ENCODE results near the gene APCS.

The APCS gene, protein sequence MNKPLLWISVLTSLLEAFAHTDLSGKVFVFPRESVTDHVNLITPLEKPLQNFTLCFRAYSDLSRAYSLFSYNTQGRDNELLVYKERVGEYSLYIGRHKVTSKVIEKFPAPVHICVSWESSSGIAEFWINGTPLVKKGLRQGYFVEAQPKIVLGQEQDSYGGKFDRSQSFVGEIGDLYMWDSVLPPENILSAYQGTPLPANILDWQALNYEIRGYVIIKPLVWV

GRCh38 chr1:159587461-159587951 is at the start of gene APCS:
Gene APCS, plus strand, starts transcription at chr1:159587826. Its CDS starts 96 bp downstream, at chr1:159587922.
- FAIRE-seq (no peak), DNase-seq (ENCODE audit: insufficient read length, low spot score) (no peak)

DNA sequence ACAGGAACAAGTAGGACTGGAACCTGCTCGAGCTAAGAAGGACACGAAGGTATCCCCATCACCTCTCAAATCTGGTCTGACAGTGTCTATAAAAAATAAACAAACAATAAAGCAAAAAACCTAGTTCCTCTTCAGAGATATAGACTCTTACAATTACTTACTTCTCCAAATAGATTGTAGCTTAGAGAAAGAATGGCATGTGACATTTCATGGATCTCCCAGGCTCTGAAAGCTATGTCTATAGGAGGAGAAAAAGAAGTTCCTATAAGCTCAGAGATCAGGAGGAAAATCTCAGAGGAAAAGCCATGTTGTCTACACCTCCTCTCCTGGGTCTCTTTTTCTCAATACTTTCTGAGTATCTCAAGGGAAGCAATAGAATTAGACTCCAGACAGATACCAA is 39.5 kb upstream of the APCS start:
- FAIRE-seq: no peak
- no peak for DNase-seq (ENCODE audit: insufficient read length, low spot score)

DNA sequence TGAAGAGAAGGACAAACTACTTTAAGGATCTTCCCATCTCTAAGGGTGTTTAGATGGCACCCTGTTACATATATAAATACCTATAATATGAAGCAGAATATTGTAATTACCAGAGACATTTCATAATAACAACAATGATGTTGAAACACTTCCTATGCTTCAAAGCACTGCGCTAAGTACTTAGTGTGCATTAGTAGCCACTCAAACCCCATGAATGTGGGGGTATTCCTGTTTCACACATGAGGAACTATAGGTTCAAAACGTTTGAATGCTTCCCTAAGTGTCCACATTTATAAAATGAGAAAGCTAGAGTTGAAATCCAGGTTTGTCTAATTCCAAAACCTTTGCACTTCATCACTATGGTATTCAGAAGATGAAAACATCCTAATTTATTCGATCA is 33.4 kb upstream of the APCS start:
- DNase-seq (ENCODE audit: insufficient read length, low spot score): no peak
- no peak for FAIRE-seq

DNA sequence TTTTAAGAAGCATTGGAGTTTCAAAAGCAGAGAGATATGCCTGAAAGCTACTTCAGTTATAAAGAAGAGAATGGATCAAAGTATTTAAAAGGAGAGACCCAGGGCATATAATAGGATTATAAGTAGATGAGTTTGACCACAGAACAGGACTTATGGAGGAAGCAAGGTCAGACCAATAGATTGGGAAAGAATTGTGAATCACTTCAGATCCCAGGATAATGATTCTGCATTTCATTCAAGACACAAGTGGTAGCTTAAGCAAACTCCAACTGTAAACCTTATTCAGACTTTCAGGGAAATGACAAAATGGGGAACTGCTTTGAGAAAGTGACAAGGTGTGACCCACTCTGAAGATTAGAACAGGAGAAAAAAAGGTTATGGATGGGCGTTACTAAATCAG is 32.9 kb upstream of the APCS start:
- no peak for FAIRE-seq

DNA sequence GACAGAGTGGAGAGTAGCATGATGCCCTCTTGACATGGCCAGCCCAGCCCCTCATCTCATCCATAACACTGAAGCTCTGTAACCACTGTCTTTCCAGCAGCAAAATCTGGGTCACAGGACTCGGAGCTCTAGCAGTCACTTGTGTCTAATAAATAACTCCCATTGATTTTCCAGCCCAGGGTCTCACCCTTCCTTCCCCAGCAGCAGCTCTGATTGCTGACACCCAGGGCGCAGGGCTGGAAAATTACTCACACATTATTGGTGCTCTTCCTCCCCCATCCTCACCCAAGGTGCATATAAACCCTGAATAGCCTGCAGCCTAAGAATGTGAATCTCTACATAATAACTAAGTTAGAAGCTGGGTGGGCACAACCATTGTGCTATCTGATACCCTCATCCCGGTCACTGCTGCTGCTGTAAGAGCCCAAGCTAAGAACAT is 30.7 kb upstream of the APCS start:
- no peak for DNase-seq (ENCODE audit: insufficient read length, low spot score)
- no peak for FAIRE-seq

More for the DNA sequence above, 32.9 kb upstream of the APCS start:
- DNase-seq (ENCODE audit: insufficient read length, low spot score): no peak

DNA sequence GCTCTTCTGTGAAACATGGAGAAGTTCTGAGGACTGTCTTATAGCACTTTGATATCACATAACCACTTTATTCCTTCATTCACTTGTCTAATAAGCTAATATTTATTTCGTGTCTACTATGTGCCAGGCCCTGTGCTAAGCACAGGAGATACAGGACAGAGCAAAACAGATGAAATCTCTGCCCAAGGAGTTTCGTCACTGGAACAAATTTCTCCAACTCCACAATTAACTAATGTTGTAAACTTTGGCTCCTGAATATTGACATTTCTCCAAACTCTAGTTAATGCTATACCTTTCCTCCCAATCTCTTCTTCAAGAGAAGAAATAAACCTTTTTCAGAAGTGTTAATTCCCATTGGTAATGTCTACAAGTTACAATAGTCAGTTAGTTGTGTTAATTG is 27.0 kb upstream of the APCS start:
- no peak for FAIRE-seq
- DNase-seq (ENCODE audit: insufficient read length, low spot score): no peak

DNA sequence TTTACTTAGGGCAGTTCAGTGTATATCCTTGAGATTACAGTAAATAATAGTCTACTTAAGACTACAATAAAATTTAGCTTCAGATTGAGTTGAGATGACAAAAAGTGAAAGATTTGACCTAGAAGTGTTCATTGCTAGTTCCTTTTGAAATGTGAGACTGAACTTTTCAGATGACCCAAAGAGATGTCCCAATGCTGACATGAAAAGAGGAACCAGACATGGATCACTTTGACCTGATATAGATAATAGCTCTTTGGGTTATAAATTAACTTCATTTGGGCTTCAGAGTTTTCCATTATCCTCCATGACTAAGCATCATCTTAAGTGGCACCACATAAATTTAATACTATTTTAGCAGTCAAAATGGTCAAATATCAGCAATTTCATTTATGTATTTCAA is 26.1 kb upstream of the APCS start:
- FAIRE-seq (no peak), DNase-seq (ENCODE audit: insufficient read length, low spot score) (no peak)

GRCh38 chr1:159562680-159563079 is 24.9 kb upstream of the APCS start:
- FAIRE-seq (no peak), DNase-seq (ENCODE audit: insufficient read length, low spot score) (no peak)

- FAIRE-seq (no peak), DNase-seq (ENCODE audit: insufficient read length, low spot score) (no peak)
Observed at GRCh38 chr1:159577446-159577845, 10.2 kb upstream of the APCS start.

DNA sequence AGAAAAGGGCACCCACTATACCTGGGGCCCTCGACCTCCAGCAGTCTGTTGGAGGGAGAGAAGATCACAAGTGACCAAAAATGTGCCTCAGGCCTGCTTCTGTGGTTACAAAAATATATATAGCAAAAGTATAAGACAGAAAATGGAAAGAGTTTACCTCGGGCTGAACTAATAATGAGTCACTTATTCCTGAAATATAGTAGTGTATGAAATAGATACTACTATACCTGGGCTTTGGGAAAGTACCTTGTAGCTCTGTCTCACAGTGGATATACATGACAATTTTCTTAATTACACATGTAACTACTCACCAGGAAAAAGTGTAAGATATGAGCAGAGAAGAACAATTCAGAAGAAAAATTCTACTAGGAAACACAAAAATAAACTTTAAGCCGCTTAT is 7.3 kb upstream of the APCS start:
- FAIRE-seq (no peak), DNase-seq (ENCODE audit: insufficient read length, low spot score) (no peak)

GRCh38 chr1:159581422-159581821 is 6.2 kb upstream of the APCS start:
- no peak for FAIRE-seq
- no peak for DNase-seq (ENCODE audit: insufficient read length, low spot score)

GRCh38 chr1:159584536-159584935 is 3.1 kb upstream of the APCS start:
- FAIRE-seq (no peak), DNase-seq (ENCODE audit: insufficient read length, low spot score) (no peak)

DNA sequence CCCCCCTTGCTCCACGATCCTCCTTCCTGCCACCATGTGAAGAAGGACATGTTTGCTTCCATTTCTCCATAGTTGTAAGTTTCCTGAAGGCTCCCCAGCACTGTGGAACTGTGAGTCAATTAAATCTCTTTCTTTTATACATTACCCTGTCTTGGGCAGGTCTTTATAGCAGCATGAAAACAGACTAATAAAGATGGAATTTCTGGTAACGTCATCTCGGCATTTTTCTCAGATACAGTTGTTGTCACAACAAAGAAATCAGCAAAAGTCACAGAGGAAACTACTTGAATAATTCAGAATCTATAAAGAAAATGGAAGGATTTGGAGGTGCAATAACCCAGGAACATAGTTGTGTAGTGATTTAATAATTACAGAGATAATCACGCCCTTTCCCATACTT is 4.4 kb downstream of the APCS start:
- FAIRE-seq: no peak
- no peak for DNase-seq (ENCODE audit: insufficient read length, low spot score)

GRCh38 chr1:159594625-159595405 is 7.2 kb downstream of the APCS start:
- FAIRE-seq: no peak
- no peak for DNase-seq (ENCODE audit: insufficient read length, low spot score)

GRCh38 chr1:159598196-159598595 is 10.6 kb downstream of the APCS start:
- no peak for FAIRE-seq

DNA sequence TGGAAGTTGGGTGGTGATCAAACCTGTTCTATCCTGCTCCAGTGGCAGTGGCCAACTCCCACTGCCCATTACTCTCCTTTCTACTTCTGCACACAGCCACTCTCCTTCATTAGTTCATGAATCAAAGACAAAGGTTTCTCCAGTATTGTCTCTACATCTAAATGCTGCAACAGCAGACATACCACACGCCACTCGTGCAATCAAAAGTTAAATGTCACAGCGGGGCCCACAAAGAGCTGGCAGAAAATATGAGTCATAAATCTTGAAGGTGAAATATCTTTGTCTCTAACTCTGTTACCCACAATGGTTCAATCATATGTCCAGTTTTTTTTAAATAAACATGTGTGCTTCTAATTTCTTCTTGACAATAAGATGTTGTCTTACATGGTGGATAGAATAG is 13.3 kb downstream of the APCS start:
- FAIRE-seq (no peak), DNase-seq (ENCODE audit: insufficient read length, low spot score) (no peak)

More at GRCh38 chr1:159598196-159598595, 10.6 kb downstream of the APCS start:
- DNase-seq (ENCODE audit: insufficient read length, low spot score): no peak

DNA sequence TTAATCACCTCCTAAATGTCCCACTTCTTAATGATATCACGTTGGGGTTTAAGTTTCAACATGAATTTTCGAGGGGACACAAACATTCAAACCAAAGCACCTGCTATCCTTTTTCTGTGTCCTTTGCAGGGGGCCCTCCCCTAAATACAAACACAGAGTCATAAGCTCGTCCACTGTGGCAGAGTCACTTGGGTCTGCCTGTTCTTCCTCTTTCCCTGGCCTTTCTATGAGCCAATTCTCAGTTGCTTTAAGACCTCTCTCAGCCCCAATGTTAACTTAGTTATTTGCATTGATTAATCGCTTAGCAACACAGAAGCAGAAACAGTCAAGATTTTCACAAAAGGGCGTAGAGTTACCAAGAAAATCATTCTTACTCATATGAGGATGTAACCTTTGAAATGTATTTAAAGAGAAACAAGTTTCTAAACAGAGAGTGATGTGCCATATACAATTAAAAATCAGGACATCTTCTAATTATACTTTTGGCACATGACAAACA is 14.9 kb downstream of the APCS start:
- no peak for FAIRE-seq
- DNase-seq (ENCODE audit: insufficient read length, low spot score): no peak

- FAIRE-seq (no peak), DNase-seq (ENCODE audit: insufficient read length, low spot score) (no peak)
Observed at GRCh38 chr1:159612211-159612885, 24.7 kb downstream of the APCS start.

DNA sequence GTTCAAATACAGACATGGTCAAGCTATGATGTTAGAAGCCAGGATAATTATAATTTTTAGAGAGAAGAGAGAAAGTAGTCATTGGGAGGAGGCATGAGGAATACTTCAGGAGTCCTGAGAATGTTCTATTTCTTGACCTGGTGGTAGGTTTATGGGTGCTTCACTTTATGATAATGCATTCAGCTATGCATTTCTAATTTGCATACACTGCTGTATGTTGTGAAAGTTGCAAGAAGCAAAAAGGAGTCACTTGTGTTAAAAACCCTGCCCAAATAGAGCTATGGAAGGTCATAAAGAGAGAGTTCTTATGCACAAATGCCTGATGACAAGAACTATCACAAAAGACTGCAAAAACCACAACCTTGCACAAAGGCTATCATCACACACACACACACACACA is 45.3 kb downstream of the APCS start:
- DNase-seq (ENCODE audit: insufficient read length, low spot score) (no peak), FAIRE-seq (no peak)
